Ishikawa (cell line): ENCODE data around the gene HDAC6.

Experiments
- CEBPB ChIP-seq: IDR thresholded peaks from 2 replicates; pipeline ENCODE4 v1.6.1; 2012
- EP300 ChIP-seq: IDR thresholded peaks from 2 replicates; pipeline ENCODE4 v1.6.1; 2012; ENCODE audit warnings: borderline replicate concordance
- MAX ChIP-seq: IDR thresholded peaks from 2 replicates; pipeline ENCODE4 v1.6.1; 2012
- NFIC ChIP-seq: IDR thresholded peaks from 2 replicates; pipeline ENCODE4 v1.6.1; 2012
- RAD21 ChIP-seq: IDR thresholded peaks from 2 replicates; pipeline ENCODE4 v1.6.1; 2012; ENCODE audit warnings: low read depth
- REST ChIP-seq: IDR thresholded peaks from 2 replicates; pipeline ENCODE4 v1.6.1; 2012; ENCODE audit warnings: low read depth, mild to moderate bottlenecking
- TAF1 ChIP-seq: IDR thresholded peaks from 2 replicates; pipeline ENCODE4 v1.6.1; 2012; ENCODE audit warnings: low read depth, mild to moderate bottlenecking
- TCF12 ChIP-seq: IDR thresholded peaks from 2 replicates; pipeline ENCODE4 v1.6.1; 2012; ENCODE audit warnings: low read depth
- YY1 ChIP-seq: IDR thresholded peaks from 2 replicates; pipeline ENCODE4 v1.6.1; 2012; ENCODE audit warnings: low read depth
- TF ChIP-seq, protein P1 (sequence below): IDR thresholded peaks from 2 replicates; pipeline ENCODE4 v1.6.1; 2012

DNA sequence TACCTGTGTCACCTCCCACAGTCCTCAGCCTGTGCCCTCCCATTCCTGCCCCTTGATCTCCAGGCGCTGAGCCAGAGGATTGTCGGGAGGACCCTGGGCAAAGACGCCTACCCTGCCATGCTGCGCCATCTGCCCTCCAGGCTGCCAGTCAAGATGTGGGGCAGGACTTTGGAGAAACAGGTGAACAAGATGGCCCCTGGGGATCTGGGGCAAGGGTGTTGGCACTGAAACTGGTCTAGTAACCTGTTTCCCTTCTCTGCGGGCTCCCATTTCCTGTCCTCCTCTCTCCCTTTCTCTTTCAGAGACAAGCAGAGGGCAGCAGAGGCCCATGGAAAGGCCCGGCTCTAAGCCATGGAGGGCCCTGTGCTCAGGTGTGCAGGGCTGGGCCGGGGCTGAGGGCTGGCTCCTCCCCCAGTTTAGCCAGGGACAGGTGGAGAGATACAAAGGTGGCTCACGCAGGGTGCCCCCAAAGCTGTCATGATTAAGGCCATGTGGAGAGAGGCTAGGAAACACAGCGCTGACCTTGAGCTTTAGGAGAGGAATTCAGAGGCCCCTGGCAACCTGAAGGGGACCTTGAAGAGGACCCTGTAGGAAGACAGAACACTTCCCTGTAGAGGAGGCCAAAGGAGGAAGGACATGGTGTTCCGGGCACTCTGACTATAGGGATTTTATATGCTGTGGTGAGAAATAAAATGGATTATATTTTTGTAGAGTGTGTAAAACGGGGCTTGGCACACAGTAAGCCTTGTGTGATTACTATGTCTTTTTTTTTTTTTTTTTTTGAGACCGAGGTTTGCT, 40.0 kb upstream of the HDAC6 start, which contains the start of gene GLOD5:
- TF ChIP-seq REST (no peak), TAF1 (no peak), MAX (no peak), RAD21 (peak; percentile 76), CEBPB (no peak), TCF12 (no peak), EP300 (no peak), YY1 (peak; percentile 53; the same call in 1 of the 2 replicates), NFIC (no peak)
- TF ChIP-seq, protein P1, sequence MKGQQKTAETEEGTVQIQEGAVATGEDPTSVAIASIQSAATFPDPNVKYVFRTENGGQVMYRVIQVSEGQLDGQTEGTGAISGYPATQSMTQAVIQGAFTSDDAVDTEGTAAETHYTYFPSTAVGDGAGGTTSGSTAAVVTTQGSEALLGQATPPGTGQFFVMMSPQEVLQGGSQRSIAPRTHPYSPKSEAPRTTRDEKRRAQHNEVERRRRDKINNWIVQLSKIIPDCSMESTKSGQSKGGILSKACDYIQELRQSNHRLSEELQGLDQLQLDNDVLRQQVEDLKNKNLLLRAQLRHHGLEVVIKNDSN = no peak
